ENCODE measurements around the gene XYLT1.
A peak's percentile ranks its signal among the peaks of the same experiment; 100 is the strongest.

The XYLT1 gene

DNA sequence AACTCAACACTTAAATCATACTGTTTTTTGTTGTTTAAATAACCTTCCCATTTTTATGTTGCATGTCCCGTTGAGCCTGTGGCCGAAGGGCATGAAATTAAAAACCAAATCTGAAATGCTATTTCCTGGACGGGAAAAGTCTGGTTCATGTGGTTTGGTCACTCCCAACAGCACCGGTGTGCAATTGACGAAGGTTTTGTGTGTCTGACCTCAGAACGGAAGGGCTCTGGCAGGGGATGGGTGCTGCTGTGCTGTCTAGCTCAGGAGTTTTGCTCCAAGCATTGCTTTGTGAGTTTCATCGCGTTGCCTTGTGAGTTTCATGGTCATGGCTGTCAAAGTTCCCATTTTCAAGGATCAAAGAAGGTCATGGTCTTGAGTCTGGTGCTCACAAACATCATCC, 363.3 kb downstream of the XYLT1 start:
- no peak for DNase-seq (ENCODE audit: low read depth in 2 of 2)

DNA sequence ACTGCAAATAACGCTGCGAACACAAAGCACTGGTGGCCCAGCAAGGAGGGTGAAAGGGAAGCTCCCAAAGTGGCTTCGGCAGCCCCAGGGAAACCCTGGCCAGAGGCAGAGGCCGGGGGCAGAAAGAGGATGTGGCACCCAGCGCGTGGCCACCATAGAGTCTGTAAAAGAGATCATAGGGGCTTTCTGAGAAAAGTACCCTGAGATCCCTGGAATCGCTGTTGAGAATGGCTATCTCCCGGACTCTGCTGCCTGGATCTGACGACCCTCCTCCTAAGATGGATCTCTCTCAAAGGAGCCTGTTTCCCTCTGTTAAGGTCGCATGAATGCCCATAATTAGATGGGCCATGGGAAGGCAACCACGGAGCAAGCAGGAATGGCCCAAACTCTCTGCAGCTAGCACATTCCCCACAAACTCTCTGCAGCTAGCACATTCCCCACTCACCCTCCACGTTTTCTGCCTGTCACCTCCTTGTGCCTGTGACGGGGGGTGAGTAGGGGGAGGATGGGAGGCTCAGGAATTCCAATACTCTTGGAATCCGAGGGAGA, 364.4 kb downstream of the XYLT1 start:
- no peak for DNase-seq (ENCODE audit: low read depth in 2 of 2)

DNA sequence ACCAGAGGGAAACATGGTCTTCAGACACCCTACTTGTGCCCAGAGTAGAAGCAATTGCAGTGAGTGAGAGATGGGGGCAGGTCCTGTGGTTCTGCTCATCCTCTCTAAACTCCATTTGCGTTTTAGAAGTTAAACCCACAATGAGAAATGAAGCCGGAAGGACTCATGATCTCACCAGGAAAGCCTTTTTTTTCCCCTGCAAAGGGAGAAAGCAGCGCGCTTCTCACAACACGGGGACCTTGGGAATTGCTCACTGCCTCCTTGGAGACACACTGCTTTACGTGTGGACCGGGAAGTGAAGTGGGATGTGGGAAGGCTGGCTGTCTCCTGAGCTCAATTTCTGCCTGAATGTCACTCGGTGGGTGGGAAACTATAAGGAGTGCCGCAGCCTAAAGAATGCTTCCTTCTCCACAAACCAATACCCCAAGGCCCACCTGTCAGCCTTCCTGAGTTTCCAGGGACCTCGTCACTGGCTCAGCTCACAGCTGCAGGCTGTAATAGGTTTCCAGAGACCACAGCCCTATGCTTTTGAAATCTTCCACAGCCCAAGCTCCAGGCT, 365.4 kb downstream of the XYLT1 start:
- no peak for DNase-seq (ENCODE audit: low read depth in 2 of 2)

DNA sequence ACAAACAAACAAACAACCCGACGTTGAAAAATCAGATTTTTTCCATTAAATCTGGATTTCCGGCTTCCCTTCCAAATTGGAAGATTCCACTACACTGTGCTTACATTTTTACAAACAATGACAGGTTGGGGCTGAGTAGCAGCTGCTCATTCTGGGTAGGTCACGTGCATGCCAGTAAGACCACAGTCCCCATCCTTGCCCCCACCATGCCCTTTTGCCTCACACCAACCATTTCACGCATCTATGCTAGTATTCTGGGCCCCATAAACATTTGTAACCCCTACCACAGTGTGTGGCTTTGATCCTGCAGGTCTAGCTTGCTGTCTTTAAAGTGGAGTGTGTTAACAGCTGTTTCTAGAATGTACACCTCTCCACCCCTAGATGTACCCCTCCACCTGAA, 366.1 kb downstream of the XYLT1 start:
- no peak for DNase-seq (ENCODE audit: low read depth in 2 of 2)

DNA sequence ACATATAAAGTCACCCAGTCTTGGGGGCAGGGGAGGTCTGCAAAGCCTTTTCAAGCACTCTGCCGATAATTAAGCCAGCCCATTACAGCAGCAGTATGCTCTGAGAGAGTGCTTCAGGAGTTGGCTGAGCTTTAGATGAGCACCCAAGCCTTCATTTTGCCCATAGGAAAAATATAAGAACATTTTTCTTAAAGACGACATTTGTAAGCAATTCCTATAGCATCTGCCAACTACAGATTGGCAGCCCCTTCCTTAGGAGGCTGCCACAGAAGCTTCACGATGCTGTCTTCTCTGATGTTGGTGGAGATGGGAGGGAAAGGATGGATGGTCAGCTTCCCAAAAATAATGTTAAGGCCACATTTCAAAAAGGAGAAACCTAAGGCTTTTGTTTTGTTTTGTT, 367.5 kb downstream of the XYLT1 start:
- DNase-seq (ENCODE audit: low read depth in 2 of 2) = no peak

DNA sequence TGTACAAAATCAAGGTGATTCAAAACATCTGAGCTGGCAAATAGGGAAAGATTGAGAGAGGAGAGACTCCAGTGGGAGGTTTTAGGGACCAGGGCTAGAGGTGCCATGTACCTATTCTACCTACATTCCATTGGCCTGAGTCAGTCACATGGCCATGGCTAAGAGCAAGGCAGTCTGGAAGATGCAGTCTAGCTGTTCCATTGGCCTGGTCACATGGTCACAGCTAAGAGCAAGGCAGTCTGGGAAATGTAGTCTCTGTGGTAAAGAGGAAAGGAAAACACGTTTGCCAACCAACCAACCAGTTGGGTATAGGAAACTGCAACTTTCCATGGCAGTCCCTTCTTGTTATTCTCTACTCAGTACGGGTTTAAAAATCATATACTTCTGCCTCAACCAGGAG, 369.1 kb downstream of the XYLT1 start:
- no peak for DNase-seq (ENCODE audit: low read depth in 2 of 2)

DNA sequence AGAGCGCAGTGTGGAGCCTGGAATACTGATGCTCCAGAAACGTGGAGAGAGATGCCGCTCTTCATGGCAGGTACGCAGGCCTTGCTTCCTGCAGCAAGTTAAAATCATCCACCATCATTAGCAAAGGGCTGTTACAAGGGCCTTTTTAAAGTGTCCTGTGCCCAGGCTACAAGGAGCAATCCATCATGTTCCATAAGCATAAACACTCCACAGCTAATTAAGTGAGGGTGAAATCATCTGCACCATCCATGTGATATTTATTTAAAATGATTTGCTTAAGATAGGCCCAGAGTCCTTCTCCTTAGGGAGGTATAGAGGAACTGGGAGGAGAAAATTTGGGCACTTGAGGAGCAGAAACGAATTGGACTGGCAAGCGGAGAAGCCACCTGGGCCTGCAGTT, 372.1 kb downstream of the XYLT1 start:
- DNase-seq (ENCODE audit: low read depth in 2 of 2) = no peak

DNA sequence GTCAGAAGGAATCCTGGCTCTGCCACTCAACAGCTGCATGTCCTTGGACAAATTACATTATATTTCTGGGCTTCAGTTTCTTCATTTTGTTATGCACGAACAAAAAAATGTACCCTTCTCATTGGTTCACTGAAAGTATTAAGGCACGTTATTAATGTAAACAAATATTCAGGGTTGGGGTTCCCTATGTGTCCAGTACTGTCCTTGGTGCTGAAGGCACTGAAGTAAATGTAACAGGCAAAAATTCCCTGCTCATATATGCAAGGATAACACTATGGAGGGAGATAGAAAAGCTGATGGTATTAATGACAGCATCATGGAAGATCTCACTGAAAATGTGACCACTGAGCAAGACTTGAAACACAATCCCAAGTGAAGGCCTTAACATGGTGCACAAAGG, 386.6 kb downstream of the XYLT1 start:
- DNase-seq (ENCODE audit: low read depth in 2 of 2) = no peak

DNA sequence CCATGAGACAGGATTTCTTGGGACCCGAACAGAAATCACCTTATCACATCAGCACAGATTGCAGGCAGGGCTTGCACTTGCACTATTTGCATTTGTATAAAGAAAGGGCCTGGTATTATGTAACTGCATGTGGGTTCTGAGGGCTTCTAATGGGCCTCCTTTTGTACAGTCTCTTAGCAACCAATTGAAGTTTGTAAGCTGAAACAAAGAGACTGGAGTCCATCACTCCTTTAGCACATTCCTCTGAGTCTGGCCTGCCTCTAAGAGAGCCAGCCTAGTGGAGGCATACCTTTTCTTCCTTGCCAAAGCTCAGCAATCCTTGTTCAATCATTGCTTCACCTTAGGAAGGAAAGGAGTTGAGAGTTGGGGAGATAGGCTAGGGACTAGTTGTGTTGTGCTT, 387.1 kb downstream of the XYLT1 start:
- no peak for DNase-seq (ENCODE audit: low read depth in 2 of 2)

DNA sequence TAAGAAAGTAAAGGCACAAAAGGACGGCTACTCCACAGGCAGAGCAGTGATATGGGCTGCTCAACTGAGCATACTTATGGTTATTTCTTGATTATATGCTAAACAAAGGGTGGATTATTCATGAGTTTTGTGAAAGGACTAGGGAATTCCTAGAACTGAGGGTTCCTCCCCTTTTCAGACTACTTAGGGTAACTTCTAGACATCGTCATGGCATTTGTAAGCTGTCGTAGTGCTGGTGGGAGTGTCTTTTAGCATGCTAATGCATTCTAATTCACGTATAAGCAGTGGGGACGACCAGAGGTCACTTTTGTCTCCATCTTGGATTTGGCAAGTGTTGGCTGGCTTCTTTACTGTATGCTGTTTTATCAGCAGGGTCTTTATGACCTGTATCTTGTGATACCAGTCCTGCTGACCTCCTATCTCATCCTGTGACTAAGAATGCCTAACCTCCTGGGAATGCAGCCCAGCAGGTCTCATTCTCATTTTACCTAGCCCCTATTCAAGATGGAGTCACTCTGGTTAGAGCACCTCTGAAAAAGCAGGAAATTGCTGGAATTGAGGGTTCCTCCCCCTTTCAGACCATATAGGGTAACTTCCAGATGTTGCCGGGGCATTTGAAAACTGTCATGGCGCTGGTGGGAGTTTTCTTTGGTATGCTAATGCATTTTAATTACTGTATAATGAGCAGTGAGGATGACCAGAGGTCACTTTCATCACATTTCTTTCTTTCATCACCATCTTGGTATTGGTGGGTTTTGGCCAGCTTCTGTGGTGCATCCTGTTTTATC, 388.5 kb downstream of the XYLT1 start:
- DNase-seq (ENCODE audit: low read depth in 2 of 2) = no peak

DNA sequence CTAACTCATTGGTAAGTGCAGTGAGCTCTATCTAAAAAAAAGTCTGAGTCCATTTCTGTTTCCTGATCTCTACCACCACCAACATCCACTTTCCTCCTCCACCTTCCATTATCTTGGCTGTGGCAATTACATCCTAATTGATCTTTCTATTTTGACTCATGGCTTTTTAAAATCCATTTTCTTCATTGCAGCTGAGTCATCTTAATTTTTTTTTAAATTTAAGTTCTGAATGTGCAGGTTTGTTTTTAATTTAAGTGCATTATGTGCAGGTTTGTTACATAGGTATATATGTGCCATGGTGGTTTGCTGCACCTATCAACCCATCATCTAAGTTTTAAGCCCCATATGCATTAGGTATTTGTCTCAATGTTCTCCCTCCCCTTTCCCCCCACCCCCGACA, 390.7 kb downstream of the XYLT1 start:
- no peak for DNase-seq (ENCODE audit: low read depth in 2 of 2)

DNA sequence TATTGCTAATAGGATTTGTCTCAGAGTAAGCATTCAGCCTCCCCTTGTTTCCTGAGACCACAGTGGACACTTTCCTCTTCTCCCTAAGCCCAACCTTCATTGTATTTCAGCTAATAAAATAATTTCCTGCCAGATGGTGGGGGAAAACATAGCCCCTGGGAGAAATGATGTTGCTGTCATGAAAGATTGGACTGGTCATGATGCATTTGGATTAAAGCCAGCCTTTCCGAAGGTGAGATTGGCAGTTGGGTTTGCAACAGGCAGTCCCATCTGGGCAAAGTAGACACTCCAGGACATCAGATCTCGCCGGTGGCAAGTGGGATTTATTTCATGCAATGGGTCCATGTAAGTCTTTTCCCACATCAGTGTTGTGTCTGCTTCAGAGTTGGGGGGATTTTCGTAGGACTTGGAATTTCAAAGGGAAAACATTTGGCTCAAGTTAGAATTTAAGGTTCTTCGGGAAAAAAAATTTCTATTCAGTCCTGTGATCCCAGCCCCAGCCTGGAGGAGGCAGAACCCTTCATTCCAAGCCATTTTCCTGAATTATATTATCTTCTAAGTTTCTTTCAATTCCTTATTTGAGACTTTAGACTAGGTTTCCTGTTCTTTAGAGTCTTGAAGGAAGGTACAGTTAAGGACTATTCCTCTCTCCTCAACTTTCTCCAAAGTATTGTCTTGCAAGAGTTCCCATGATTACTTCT, 391.7 kb downstream of the XYLT1 start:
- DNase-seq (ENCODE audit: low read depth in 2 of 2) = no peak

DNA sequence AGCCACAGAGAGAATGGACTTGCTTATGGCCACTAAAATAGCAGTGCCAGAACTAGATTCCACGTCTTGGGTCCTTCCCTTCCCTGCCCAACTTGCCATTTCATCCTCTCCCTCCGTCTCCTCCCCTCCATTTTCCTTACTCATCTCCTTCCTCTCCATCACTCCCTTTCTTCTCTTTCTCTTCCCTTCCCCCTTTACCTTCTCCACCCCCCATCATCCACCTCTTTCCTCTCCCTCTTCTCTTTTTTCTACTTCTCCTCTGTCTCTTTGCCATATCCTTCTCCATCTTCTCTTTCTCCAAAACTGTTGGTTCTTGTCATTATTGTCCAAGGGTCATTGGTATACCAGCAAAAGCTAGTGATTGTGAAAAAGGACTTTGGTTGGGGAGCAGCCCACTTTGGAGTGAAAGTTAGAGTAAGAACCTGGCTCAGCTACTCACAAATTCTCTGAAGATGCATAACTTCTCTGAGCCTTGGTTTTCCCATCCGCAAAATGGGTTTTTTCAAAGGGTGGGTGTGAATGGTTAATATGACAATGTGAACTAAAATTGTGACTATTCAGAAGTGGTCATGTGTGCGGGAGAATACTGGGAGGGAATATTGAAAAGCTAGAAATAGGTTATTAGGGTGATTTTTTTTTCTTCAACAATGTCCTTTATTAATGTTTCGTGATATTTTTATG, 393.8 kb downstream of the XYLT1 start:
- no peak for DNase-seq (ENCODE audit: low read depth in 2 of 2)

DNA sequence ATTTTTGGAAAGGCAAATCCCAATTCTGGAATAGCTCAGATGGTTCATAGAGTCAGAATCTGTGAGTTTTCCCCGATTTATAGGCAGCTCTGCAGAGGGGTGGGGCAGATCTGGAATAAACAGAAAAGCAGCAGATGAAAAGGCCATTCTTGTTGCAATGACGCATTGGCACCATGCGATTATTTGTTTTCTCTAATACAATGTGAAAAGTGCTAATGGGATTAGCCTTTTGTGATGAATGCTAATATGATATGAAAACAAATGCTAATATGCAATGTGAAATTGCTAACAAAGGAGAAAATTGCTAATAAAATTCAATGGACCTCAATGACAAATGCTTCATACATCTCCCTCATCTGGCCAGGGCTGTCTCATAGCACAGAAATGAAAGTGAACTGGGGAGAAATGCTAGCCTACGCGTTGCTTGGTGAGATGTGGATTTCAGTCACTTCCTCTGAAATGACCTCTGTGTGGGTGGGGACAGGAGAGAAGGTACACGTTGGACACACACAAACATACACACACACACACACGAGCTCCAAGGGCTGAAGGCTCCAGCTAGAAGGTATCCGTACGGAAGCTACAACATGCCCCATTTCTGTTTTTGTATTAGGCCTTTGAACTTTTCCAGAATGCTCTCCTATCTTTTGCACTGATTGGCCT, 394.5 kb downstream of the XYLT1 start:
- no peak for DNase-seq (ENCODE audit: low read depth in 2 of 2)

DNA sequence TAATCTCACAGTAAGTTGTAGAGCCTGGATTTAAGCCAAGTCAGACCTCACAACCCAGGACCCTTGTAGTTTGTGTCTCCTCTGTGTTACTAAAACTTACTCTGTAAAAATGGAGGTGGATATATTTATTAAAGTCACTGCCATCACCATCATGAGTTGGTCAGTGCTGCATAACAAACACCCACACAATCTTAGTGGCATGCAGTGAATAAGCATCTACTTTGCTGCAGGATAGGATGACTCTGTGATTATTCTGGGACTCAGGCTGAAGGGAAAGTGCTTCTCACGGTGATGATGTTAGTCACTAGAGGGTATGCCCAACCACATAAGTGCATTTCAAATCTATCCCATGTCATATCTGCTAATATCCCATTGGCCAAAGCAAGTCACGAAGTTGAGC, 398.7 kb downstream of the XYLT1 start:
- DNase-seq (ENCODE audit: low read depth in 2 of 2) = no peak

DNA sequence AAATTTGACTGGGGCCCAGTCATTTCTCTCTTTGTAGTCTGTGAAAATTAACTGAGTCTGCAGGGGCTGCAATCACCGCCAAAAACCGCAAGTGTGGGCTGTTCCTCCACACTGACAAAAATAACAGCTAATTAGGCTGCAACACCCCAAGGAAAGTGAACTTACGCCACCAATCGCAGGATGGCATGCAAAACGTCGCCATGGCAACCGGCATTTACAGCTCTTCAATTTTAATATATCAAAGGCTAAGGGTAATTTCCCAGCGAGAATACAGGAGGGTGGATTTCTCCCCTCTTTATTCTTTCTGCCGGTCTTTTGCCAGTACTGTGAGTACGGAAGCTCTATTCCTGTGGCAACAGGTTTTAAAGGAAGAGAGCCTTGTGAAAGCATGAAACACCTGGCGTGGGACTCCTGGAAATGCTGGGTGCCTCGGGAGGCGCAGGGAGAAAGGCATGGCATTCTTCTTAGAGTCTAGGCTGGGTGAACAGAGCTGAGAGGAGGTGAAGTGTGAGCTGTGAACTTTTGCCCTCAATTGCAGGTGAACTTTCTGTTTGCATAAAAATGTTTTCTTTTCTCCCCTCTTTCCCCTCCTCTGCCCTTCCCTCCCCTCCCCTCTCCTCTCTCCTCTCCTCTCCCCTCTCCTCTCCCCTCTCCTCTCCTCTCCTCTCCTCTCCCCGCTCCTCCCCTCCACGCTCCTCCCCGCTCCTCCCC, 399.7 kb downstream of the XYLT1 start:
- peak; percentile 65 to 76 for DNase-seq (ENCODE audit: low read depth in 2 of 2)

DNA sequence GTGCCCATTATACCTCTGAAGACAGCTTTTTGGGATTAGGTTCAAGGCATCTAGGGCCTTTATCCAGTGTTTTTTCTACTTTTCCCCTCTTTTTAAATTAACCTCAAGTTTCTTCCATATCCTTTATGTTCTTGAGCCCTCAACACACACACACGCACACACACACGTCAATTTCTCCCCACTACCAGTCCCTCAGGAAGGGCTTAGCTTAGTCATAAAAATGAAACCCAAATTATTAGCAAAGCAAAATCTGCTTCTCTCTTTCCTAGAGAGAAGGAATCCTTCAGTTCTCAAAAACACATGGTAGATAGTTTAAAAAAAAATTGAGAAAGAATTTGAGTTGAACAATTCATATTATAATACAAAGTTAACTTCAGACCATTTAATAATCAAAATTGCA, 401.1 kb downstream of the XYLT1 start:
- no peak for DNase-seq (ENCODE audit: low read depth in 2 of 2)

DNA sequence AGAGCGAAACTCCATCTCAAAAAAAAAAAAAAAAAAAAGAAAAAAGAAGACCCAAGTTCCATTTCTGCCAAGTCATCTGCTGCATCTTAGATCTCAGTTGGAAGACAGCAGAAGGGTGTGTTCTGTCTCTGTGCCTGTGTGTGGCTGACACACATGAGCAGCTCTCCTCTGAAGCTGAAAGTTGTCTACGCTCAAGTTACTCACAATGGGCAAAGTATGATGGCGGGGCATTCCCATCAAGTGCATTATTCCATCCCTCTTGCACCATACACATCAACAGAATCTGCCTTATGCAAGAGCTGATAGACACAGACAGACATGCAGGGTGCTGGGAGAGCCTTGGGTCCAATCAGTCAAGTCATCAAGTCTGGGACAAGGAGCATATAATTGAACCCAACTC, 402.2 kb downstream of the XYLT1 start:
- no peak for DNase-seq (ENCODE audit: low read depth in 2 of 2)

DNA sequence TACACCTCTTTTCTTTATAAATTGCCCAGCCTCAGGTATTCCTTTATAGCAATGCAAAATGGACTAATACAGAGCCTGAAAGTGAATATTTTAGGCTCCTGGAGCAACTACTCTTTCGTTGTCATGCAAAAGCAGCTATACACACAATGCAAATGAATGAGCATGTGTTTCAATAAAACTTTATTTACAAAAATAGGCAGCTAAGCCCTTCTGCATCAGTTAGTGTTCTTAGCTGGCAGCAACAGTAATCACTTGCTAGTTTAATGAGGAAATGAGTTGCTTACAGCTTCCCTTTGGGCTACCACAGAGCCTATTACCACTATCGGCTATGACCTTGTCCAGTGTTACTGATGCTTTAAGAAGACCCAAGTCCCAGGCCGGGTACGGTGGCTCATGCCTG, 402.9 kb downstream of the XYLT1 start:
- DNase-seq (ENCODE audit: low read depth in 2 of 2) = no peak

DNA sequence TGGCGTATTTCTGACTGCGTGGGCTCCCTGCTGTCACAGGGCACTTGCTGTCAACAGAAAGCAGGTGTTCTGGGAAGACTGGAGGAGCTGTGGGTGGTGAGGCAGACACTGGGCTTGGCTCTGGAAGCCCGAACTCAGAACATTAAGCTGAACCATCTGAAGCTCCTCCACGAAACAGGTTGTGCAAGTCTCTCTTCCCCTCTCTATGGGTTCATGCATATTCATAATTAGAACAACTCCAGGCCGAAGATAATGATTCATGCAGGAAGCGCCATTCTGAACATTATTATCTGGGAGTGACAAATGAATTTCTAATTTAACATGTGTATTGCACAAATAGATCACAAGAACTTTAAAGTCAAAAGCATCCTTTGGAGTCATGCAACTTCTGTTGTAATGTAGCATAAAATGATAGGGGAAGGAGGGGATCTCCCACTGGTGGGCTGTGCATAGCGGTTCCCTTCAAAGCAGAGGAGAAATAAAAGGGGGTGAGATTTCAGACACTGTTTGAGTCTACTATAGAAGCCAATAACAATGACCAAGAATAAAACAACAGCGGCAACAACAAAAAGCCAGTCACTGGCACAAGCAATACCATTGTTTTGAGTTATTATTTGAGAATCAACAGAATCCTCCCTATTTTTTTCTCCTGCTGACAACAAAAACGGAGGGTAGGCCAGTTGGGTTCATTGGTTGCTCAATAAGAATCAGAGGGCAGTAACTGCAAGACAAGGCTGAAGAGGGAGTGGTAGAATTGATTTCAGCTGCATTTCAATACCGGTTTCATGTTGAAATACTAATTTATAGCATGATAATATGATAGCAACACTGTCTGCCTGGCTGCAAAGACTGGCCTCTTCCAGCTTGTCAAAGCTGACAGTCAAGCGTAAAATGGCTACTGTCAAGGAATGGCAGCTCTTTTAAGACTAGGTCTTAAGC, 407.3 kb downstream of the XYLT1 start:
- no peak for DNase-seq (ENCODE audit: low read depth in 2 of 2)

All from stimulated activated CD4-positive, alpha-beta T cell treated with anti-CD3 and anti-CD28 coated beads, Interleukin-1b, Interleukin-23, amount 100 ng/mL, for 4 hours (primary cell).